ENCODE measurements around the gene SPOPL. TPM values are rescaled to one million over a fixed set of nuclear protein-coding genes. Genes with fewer than 3 reads are reported as not detected.

Gene SPOPL
- total and polyA plus RNA-seq, 4 donors, result 3.4 to 15.8 (median 9.4) TPM

DNA sequence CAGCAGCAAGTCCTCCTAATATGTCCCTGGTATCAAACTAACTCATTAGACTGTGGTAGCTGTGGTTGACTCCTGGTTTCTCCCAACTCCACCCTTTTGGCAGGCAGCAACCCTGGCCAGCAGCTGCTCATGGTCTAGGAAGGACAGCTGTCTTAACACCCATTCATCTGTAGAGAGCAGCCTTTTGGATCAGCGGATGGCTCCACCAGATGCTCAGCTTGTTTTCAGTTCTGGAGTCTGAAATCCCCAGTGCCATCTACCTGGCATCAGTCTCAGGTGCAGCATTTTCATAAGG, 100.5 kb downstream of the SPOPL start:
- TF ChIP-seq RXRA (IDR thresholded peaks at IDR 0.05), result no peak
- no peak for TF ChIP-seq RAD21 (IDR thresholded peaks at IDR 0.05)
- TF ChIP-seq GABPA (IDR thresholded peaks at IDR 0.05 in 1 of 2, conservative IDR thresholded peaks at IDR 0.05 in 1 of 2), result no peak
- TF ChIP-seq FOXA1 (IDR thresholded peaks at IDR 0.05), result no peak
- TF ChIP-seq HNF4G (IDR thresholded peaks at IDR 0.05), result no peak
- TF ChIP-seq EGR1 (IDR thresholded peaks at IDR 0.05; ENCODE audit: low read depth in 2 of 2), result no peak
- no peak for TF ChIP-seq SP1 (IDR thresholded peaks at IDR 0.05)
- TF ChIP-seq, protein P1, sequence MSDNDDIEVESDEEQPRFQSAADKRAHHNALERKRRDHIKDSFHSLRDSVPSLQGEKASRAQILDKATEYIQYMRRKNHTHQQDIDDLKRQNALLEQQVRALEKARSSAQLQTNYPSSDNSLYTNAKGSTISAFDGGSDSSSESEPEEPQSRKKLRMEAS (IDR thresholded peaks at IDR 0.05), result no peak
- TF ChIP-seq JUND (IDR thresholded peaks at IDR 0.05), result no peak
- TF ChIP-seq, protein P2, sequence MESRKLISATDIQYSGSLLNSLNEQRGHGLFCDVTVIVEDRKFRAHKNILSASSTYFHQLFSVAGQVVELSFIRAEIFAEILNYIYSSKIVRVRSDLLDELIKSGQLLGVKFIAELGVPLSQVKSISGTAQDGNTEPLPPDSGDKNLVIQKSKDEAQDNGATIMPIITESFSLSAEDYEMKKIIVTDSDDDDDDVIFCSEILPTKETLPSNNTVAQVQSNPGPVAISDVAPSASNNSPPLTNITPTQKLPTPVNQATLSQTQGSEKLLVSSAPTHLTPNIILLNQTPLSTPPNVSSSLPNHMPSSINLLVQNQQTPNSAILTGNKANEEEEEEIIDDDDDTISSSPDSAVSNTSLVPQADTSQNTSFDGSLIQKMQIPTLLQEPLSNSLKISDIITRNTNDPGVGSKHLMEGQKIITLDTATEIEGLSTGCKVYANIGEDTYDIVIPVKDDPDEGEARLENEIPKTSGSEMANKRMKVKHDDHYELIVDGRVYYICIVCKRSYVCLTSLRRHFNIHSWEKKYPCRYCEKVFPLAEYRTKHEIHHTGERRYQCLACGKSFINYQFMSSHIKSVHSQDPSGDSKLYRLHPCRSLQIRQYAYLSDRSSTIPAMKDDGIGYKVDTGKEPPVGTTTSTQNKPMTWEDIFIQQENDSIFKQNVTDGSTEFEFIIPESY (IDR thresholded peaks at IDR 0.05), result no peak
- Histone ChIP-seq H3K27ac (ENCODE audit: low read depth in 1 of 2, low read length in 2 of 2) (no peak overlapping the region), H3K9ac (ENCODE audit: low read depth in 1 of 2, low read length in 2 of 2) (no peak overlapping the region), H3K9me3 (ENCODE audit: control insufficient read depth in 4 of 4, low read length in 3 of 4) (no peaks in the 10 kb centered on the region), H3K4me1 (ENCODE audit: control insufficient read depth in 4 of 4, insufficient read depth in 4 of 4, low read length in 3 of 4) (no peaks in the 10 kb centered on the region), H3K36me3 (ENCODE audit: control insufficient read depth in 4 of 4, insufficient read depth in 3 of 4, low read depth in 1 of 4, low read length in 3 of 4) (no peaks in the 10 kb centered on the region), H3K4me3 (ENCODE audit: low read depth in 1 of 3, low read length in 3 of 3) (no peak overlapping the region), H3K27me3 (ENCODE audit: control insufficient read depth in 4 of 4, insufficient read depth in 4 of 4, low read length in 3 of 4) (no peaks in the 10 kb centered on the region)
- DNase-seq (ENCODE audit: low spot score), result no peak
- 96% methylated on average over 1 of the region's 1 CpG for WGBS

DNA sequence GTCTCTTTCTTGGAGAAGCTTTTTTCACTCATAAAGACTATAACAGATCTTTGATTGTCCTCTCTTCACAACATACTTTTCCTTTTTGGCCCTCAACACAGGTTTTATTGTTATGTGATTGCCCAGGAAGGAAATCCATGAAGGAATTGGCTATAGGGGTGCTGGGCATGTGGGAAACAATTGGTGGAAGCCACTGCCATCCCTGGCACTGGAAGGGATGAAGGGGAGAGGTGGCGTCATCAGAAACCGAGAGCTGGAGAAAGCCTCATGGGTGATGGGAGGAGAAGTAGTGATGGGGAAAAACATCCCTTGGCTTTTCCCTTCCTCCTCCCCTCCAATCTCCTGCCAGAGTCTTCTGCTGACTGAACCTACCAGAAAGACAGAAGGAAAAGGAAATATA, 106.2 kb downstream of the SPOPL start:
- 82% methylated on average over 2 of the region's 2 CpGs for WGBS
- Histone ChIP-seq H3K9me3 (ENCODE audit: control insufficient read depth in 4 of 4, low read length in 3 of 4) (no peaks in the 10 kb centered on the region), H3K4me3 (ENCODE audit: low read depth in 1 of 3, low read length in 3 of 3) (no peak overlapping the region), H3K4me1 (ENCODE audit: control insufficient read depth in 4 of 4, insufficient read depth in 4 of 4, low read length in 3 of 4) (no peaks in the 10 kb centered on the region), H3K36me3 (ENCODE audit: control insufficient read depth in 4 of 4, insufficient read depth in 3 of 4, low read depth in 1 of 4, low read length in 3 of 4) (no peaks in the 10 kb centered on the region), H3K27ac (ENCODE audit: low read depth in 1 of 2, low read length in 2 of 2) (no peak overlapping the region), H3K27me3 (ENCODE audit: control insufficient read depth in 4 of 4, insufficient read depth in 4 of 4, low read length in 3 of 4) (no peaks in the 10 kb centered on the region), H3K9ac (ENCODE audit: low read depth in 1 of 2, low read length in 2 of 2) (no peak overlapping the region)
- DNase-seq (ENCODE audit: low spot score), result no peak
- TF ChIP-seq HNF4A (conservative IDR thresholded peaks at IDR 0.05) (no peak), TAF1 (conservative IDR thresholded peaks at IDR 0.05) (no peak)

DNA sequence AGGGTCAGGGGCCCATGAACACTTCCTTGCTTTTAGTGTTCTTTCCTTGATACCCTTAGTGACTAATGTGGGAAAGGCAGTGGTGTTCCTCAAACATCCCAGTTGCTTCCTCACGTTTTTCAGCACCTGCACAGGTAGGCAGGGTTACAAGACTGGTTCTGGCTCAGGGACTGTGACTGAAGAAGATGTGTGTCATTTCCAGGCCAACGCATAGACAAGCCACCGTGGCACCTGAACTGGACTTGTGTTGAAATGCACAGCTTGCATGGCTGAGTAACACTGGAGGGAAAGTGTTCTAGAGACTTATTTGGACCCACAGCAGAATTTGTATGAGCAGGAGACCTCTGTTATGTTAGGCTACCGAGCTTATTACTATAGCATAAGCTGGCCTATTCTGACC, 107.9 kb downstream of the SPOPL start:
- no peak overlapping the region for H3K27ac ChIP-seq (ENCODE audit: low read depth in 1 of 2, low read length in 2 of 2)
- H3K4me3 ChIP-seq (ENCODE audit: low read depth in 1 of 3, low read length in 3 of 3), result no peak overlapping the region
- no peak for DNase-seq (ENCODE audit: low spot score)
- WGBS, result 85% methylated on average over 4 of the region's 4 CpGs
- no peaks in the 10 kb centered on the region for H3K27me3 ChIP-seq (ENCODE audit: control insufficient read depth in 4 of 4, insufficient read depth in 4 of 4, low read length in 3 of 4)
- H3K9ac ChIP-seq (ENCODE audit: low read depth in 1 of 2, low read length in 2 of 2), result no peak overlapping the region
- TF ChIP-seq RXRA (IDR thresholded peaks at IDR 0.05) (no peak), GABPA (IDR thresholded peaks at IDR 0.05 in 1 of 2, conservative IDR thresholded peaks at IDR 0.05 in 1 of 2) (no peak), FOXA1 (IDR thresholded peaks at IDR 0.05) (no peak), RAD21 (IDR thresholded peaks at IDR 0.05) (no peak), TAF1 (conservative IDR thresholded peaks at IDR 0.05) (no peak), SP1 (IDR thresholded peaks at IDR 0.05) (no peak), YY1 (IDR thresholded peaks at IDR 0.05) (no peak), FOXA2 (IDR thresholded peaks at IDR 0.05) (no peak), HNF4G (IDR thresholded peaks at IDR 0.05) (no peak), HNF4A (conservative IDR thresholded peaks at IDR 0.05) (no peak), EGR1 (IDR thresholded peaks at IDR 0.05; ENCODE audit: low read depth in 2 of 2) (no peak), JUND (IDR thresholded peaks at IDR 0.05) (no peak), NR2F2 (IDR thresholded peaks at IDR 0.05) (no peak)
- TF ChIP-seq, protein P1 (IDR thresholded peaks at IDR 0.05), result no peak
- TF ChIP-seq, protein P3, sequence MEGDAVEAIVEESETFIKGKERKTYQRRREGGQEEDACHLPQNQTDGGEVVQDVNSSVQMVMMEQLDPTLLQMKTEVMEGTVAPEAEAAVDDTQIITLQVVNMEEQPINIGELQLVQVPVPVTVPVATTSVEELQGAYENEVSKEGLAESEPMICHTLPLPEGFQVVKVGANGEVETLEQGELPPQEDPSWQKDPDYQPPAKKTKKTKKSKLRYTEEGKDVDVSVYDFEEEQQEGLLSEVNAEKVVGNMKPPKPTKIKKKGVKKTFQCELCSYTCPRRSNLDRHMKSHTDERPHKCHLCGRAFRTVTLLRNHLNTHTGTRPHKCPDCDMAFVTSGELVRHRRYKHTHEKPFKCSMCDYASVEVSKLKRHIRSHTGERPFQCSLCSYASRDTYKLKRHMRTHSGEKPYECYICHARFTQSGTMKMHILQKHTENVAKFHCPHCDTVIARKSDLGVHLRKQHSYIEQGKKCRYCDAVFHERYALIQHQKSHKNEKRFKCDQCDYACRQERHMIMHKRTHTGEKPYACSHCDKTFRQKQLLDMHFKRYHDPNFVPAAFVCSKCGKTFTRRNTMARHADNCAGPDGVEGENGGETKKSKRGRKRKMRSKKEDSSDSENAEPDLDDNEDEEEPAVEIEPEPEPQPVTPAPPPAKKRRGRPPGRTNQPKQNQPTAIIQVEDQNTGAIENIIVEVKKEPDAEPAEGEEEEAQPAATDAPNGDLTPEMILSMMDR (IDR thresholded peaks at IDR 0.05; ENCODE audit: low read depth, low read length, missing input control), result no peak
- TF ChIP-seq, protein P2 (IDR thresholded peaks at IDR 0.05), result no peak
- TF ChIP-seq, protein P4, sequence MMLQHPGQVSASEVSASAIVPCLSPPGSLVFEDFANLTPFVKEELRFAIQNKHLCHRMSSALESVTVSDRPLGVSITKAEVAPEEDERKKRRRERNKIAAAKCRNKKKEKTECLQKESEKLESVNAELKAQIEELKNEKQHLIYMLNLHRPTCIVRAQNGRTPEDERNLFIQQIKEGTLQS (IDR thresholded peaks at IDR 0.05), result no peak
- TF ChIP-seq, protein P5, sequence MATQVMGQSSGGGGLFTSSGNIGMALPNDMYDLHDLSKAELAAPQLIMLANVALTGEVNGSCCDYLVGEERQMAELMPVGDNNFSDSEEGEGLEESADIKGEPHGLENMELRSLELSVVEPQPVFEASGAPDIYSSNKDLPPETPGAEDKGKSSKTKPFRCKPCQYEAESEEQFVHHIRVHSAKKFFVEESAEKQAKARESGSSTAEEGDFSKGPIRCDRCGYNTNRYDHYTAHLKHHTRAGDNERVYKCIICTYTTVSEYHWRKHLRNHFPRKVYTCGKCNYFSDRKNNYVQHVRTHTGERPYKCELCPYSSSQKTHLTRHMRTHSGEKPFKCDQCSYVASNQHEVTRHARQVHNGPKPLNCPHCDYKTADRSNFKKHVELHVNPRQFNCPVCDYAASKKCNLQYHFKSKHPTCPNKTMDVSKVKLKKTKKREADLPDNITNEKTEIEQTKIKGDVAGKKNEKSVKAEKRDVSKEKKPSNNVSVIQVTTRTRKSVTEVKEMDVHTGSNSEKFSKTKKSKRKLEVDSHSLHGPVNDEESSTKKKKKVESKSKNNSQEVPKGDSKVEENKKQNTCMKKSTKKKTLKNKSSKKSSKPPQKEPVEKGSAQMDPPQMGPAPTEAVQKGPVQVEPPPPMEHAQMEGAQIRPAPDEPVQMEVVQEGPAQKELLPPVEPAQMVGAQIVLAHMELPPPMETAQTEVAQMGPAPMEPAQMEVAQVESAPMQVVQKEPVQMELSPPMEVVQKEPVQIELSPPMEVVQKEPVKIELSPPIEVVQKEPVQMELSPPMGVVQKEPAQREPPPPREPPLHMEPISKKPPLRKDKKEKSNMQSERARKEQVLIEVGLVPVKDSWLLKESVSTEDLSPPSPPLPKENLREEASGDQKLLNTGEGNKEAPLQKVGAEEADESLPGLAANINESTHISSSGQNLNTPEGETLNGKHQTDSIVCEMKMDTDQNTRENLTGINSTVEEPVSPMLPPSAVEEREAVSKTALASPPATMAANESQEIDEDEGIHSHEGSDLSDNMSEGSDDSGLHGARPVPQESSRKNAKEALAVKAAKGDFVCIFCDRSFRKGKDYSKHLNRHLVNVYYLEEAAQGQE (IDR thresholded peaks at IDR 0.05), result no peak
- H3K4me1 ChIP-seq (ENCODE audit: control insufficient read depth in 4 of 4, insufficient read depth in 4 of 4, low read length in 3 of 4), result no peaks in the 10 kb centered on the region
- no peaks in the 10 kb centered on the region for H3K36me3 ChIP-seq (ENCODE audit: control insufficient read depth in 4 of 4, insufficient read depth in 3 of 4, low read depth in 1 of 4, low read length in 3 of 4)
- no peaks in the 10 kb centered on the region for H3K9me3 ChIP-seq (ENCODE audit: control insufficient read depth in 4 of 4, low read length in 3 of 4)

Measured in liver (tissue), 9 donors.